Spleen (tissue), 11 donors: ENCODE data around the gene NANOS3. TPM values are rescaled to one million over a fixed set of nuclear protein-coding genes. Genes with fewer than 3 reads are reported as not detected.
A peak's percentile ranks its signal among the peaks of the same experiment; 100 is the strongest.

Source experiments
- DNase-seq: peaks from one replicate; pipeline ENCODE4 v3.0.0-alpha.2; 2020
- H3K27ac ChIP-seq, 8 donors: fragments of 200-600 bp; sonication (generic) in 7 of 8; 1 replicate in 4 of 8; 2 replicates in 4 of 8; pipeline versions ENCODE4 v1.5.0 to v1.8.0; 2016 to 2021; ENCODE audit warnings: inconsistent platforms in 4 of 8, mild to moderate bottlenecking in 4 of 8, moderate library complexity in 1 of 8
- H3K27me3 ChIP-seq, 7 donors: fragments of 200-600 bp; sonication (generic) in 6 of 7; replicated peaks in 1 of 7; 1 replicate in 4 of 7; 2 replicates in 3 of 7; pipeline versions ENCODE4 v1.5.0 to v1.8.0; 2016 to 2021; ENCODE audit warnings: inconsistent platforms in 3 of 7, mild to moderate bottlenecking in 1 of 7
- H3K36me3 ChIP-seq, 6 donors: fragments of 200-600 bp; sonication (generic) in 5 of 6; 1 replicate in 4 of 6; 2 replicates in 2 of 6; pipeline versions ENCODE4 v1.5.0 to v1.8.0; 2016 to 2021; ENCODE audit warnings: inconsistent platforms in 2 of 6
- H3K4me1 ChIP-seq, 6 donors: fragments of 200-600 bp; sonication (generic) in 5 of 6; 1 replicate in 3 of 6; 2 replicates in 3 of 6; pipeline versions ENCODE4 v1.5.0 to v1.8.0; 2016 to 2021; ENCODE audit warnings: inconsistent platforms in 3 of 6
- H3K4me3 ChIP-seq, 8 donors: fragments of 200-600 bp; sonication (generic) in 7 of 8; 1 replicate in 4 of 8; 2 replicates in 4 of 8; pipeline versions ENCODE4 v1.5.0 to v1.8.0; 2016 to 2021; ENCODE audit warnings: inconsistent platforms in 4 of 8, mild to moderate bottlenecking in 4 of 8, moderate library complexity in 2 of 8
- H3K9me3 ChIP-seq, 8 donors: fragments of 200-600 bp; sonication (generic) in 7 of 8; 1 replicate in 4 of 8; 2 replicates in 4 of 8; pipeline versions ENCODE4 v1.5.0 to v1.8.0; 2016 to 2021; ENCODE audit warnings: inconsistent platforms in 4 of 8
- POLR2A ChIP-seq, 3 donors: fragments of 450-650 bp; IDR thresholded peaks; one replicate each; pipeline ENCODE4 v1.5.1; 2017; ENCODE audit warnings: antibody characterized with exemption in 3 of 3, mild to moderate bottlenecking in 1 of 3
- POLR2AphosphoS5 ChIP-seq, 3 donors: sonication (generic); formaldehyde crosslinking; IDR thresholded peaks; one replicate each; pipeline ENCODE4 v1.5.1; 2017; ENCODE audit warnings: antibody characterized with exemption in 3 of 3
- WGBS, 5 donors: extraction: QIAGEN DNeasy Blood & Tissue Kit in 3 of 5; methylation state at CpG; one replicate each; pipeline versions ENCODE4 v1.1.5 to v1.1.7; 2013 to 2018; 5-methylcytosine and 5-hydroxymethylcytosine counted together
- intact Hi-C: fragments of 100-400 bp; cut with DNase I; formaldehyde crosslinking; loops from one replicate; pipeline ENCODE4 v1.15.0; 2023; ENCODE audit warnings: low total_unique reads
- polyA plus RNA-seq, 3 donors: library from polyadenylated mRNA; stranded (reverse); fragments of 200-250 nt; gene quantifications; one replicate each; pipeline ENCODE4 v1.2.1, GENCODE V29; 2013
- total RNA-seq, 7 donors: library from RNA; depleted of rRNA in 3 of 7; stranded (reverse); fragments of >200 nt in 3 of 7; fragmentation: NEBNext Ultra II Directional in 4 of 7; extraction: Animal tissue kit (Norgen Biotek cat#: 25700) in 4 of 7; gene quantifications; one replicate each; pipeline versions ENCODE4 v1.1.0 to v1.2.1, GENCODE V29; 2016 to 2021
- TF ChIP-seq, protein P1 (sequence below), 11 experiments: fragments of 200-600 bp in 7 of 11; fragments of 450-650 bp in 4 of 11; sonication (generic) in 4 of 11; IDR thresholded peaks in 8 of 11; conservative IDR thresholded peaks in 3 of 11; 1 replicate in 7 of 11; 2 replicates in 4 of 11; pipeline versions ENCODE4 v1.4.0 to v1.8.0; 2016 to 2021; ENCODE audit warnings: antibody characterized with exemption in 11 of 11, inconsistent platforms in 4 of 11, mild to moderate bottlenecking in 1 of 11
- donor health status: healthy with polysubstance abuse.
- donor health status: DM: no; HTN: no; CAD: no; lungs with moderate emphysema.
- donor health status: DM: no; HTN: no; CAD: no.
- donor health status: Bipolar disorder and iron deficiency.
- donor health status: healthy.
- donor health status: DM: no; HTN: no; CAD: no.
- donor health status: DM: yes; HTN: yes; CAD: no.

NANOS3 gene
- total and polyA plus RNA-seq, 10 donors, result 0.42 to 0.99 (median 0.52) TPM; not detected in 7

DNA sequence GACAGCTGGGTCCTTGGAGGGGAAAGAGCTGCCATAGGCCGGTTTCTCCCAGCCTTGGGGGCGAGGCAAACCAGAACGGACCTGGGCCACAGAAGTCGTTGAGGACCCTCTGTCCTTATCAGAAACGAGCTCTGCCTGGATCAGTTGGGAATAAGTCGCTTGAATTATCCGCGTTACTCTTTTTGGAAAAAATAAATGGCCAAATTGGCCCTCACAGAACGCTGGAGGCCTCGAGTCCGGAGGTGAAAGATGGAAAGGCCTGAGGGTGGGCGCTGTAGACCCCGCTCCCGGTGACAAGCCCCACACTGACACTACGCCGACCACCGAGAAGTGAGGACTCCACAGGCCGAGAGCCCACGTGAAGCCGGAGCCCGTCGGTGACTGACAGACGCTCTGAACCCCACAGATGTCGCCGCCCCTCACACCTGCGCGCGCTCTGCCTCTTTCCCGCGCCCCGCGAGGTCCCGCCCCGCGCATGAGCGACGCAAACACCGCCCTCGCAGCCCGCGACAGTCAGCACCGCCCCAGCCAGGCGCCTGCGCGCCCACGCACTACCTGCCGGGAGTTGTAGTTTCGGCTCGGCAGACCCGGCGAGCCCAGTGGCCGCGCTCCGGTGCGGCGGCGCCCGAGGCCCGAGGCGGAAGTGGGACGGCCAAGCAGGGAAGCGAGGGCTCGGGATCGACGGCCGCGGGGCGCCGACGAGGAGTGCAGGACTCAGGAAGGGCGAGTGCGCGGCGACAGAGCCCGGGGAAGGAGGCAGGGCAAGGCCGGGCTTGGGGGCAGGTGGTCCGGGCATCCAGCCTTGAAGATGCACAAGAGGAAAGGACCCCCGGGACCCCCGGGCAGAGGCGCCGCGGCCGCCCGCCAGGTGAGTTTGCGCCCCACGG is 28.9 kb downstream of the NANOS3 start, which contains the start of the genes BRME1 and CC2D1A:
BRME1 (minus strand) TSS at position 484 of the 887 bp plus-strand sequence. CDS start 1,225 bp downstream, outside the sequence.
CC2D1A (plus strand) TSS at position 568 of the 887 bp plus-strand sequence; CDS start at position 809, 241 bp downstream.
- WGBS, 5 donors, result 8 to 13% (median 9%) methylated on average over 51 to 86 of the region's 86 CpGs
- TF ChIP-seq POLR2A (IDR thresholded peaks at IDR 0.05), result no peak
- peak; percentile 90 to 93 (median 91) for TF ChIP-seq POLR2AphosphoS5 (IDR thresholded peaks at IDR 0.05)
- TF ChIP-seq, protein P1, sequence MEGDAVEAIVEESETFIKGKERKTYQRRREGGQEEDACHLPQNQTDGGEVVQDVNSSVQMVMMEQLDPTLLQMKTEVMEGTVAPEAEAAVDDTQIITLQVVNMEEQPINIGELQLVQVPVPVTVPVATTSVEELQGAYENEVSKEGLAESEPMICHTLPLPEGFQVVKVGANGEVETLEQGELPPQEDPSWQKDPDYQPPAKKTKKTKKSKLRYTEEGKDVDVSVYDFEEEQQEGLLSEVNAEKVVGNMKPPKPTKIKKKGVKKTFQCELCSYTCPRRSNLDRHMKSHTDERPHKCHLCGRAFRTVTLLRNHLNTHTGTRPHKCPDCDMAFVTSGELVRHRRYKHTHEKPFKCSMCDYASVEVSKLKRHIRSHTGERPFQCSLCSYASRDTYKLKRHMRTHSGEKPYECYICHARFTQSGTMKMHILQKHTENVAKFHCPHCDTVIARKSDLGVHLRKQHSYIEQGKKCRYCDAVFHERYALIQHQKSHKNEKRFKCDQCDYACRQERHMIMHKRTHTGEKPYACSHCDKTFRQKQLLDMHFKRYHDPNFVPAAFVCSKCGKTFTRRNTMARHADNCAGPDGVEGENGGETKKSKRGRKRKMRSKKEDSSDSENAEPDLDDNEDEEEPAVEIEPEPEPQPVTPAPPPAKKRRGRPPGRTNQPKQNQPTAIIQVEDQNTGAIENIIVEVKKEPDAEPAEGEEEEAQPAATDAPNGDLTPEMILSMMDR (IDR thresholded peaks at IDR 0.05 in 8 of 11, conservative IDR thresholded peaks at IDR 0.05 in 3 of 11), result peak in 2 of 11 experiments; percentile 5 to 41
- intact Hi-C loops, result no loop called here
- Histone ChIP-seq H3K27me3 (no peaks in the 10 kb centered on the region), H3K36me3 (peaks cover 0 to 19% (median 2%) of the 10 kb centered on the region in 6 donors), H3K4me1 (peaks cover 6 to 46% (median 20%) of the 10 kb centered on the region in 6 donors), H3K27ac (peak within 1 kb of the TSS; percentile 61 to 90 (median 82)), H3K4me3 (peak within 1 kb of the TSS; percentile 67 to 90 (median 82)), H3K9me3 (no peaks in the 10 kb centered on the region)
- DNase-seq, result peak; percentile 99

DNA sequence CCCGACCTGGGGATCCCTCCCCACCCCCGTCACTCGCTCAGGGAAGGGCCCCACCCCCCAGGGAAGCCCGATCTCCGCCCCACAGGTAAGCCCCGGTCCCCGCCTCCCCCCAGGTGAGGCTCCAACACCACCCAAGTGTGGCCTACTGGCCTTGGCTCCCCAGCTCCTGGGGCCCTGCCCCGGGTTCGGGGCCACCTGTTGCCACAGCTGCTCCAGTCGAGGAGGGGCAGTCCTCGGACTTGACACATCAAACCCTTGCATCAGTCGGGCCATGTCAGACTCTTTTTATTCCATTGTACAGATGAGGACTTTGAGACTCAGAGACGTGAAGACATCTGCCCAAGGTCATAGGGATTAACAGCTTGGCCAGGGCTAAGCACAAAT is 29.6 kb downstream of the NANOS3 start:
- H3K27ac ChIP-seq, result peak overlapping the region; percentile 61 to 90 (median 82)
- H3K9me3 ChIP-seq, result no peaks in the 10 kb centered on the region
- peaks cover 6 to 46% (median 20%) of the 10 kb centered on the region in 6 donors for H3K4me1 ChIP-seq
- peak overlapping the region; percentile 67 to 90 (median 82) for H3K4me3 ChIP-seq
- no peak for TF ChIP-seq POLR2AphosphoS5 (IDR thresholded peaks at IDR 0.05)
- TF ChIP-seq, protein P1 (IDR thresholded peaks at IDR 0.05 in 8 of 11, conservative IDR thresholded peaks at IDR 0.05 in 3 of 11), result peak in 1 of 11 experiments; percentile 9
- DNase-seq, result no peak
- 2 to 6% (median 4%) methylated on average over 6 to 13 of the region's 13 CpGs for WGBS, 5 donors
- intact Hi-C loops, result no loop called here
- no peaks in the 10 kb centered on the region for H3K27me3 ChIP-seq
- peaks cover 0 to 25% (median 7%) of the 10 kb centered on the region in 6 donors for H3K36me3 ChIP-seq

DNA sequence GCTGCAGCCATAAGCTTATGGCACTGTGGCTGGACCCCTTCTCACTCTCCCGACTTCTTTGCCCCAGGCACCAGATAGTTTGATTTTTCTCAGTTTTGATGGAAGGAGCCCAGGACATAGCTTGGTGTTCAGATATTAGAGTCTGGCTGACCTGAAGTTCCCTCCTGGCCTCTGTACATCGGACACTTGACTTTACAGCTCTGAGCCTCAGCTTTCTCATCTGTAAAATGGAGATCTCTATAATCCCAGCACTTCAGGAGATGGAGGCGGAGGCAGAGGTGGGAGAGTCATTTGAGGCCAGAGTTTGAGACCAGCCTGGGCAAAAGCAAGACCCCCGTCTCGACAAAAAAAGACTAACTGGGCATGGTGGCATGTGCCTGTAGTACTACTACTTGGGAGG is 30.0 kb downstream of the NANOS3 start:
- TF ChIP-seq, protein P1 (IDR thresholded peaks at IDR 0.05 in 8 of 11, conservative IDR thresholded peaks at IDR 0.05 in 3 of 11), result no peak
- TF ChIP-seq POLR2AphosphoS5 (IDR thresholded peaks at IDR 0.05) (no peak), POLR2A (IDR thresholded peaks at IDR 0.05) (no peak)
- H3K27ac ChIP-seq, result peak overlapping the region in 4 of 8 donors; percentile 83 to 90 (median 84)

DNA sequence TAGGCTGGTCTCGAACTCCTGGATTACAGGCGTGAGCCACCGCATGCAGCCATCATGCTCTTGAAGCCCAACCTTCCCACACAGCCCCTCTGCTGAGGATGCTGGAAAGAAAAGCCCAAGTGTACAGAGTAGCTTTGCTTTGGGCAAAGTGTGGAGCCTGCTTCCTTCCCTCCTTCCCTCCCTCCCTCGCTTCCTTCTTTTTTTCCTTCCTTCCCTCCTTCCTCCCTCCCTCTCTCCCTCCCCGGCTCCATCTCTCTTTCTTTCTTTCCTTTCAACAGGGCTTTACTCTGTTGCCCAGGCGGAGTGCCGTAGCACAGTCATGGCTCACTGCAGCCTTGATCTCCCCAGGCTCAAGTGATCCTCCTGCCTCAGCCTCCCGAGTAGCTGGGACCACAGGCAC is 31.7 kb downstream of the NANOS3 start:
- no peak overlapping the region for H3K27ac ChIP-seq
- H3K4me3 ChIP-seq, result no peak overlapping the region
- no peaks in the 10 kb centered on the region for H3K27me3 ChIP-seq
- peaks cover 6 to 38% (median 20%) of the 10 kb centered on the region in 6 donors for H3K4me1 ChIP-seq
- WGBS, 5 donors, result 89 to 94% (median 93%) methylated on average over 8 of the region's 8 CpGs
- peaks cover 3 to 47% (median 24%) of the 10 kb centered on the region in 6 donors for H3K36me3 ChIP-seq
- intact Hi-C loops, result no loop called here
- no peak for DNase-seq
- TF ChIP-seq, protein P1 (IDR thresholded peaks at IDR 0.05 in 8 of 11, conservative IDR thresholded peaks at IDR 0.05 in 3 of 11), result no peak
- TF ChIP-seq POLR2A (IDR thresholded peaks at IDR 0.05) (no peak), POLR2AphosphoS5 (IDR thresholded peaks at IDR 0.05) (no peak)
- no peaks in the 10 kb centered on the region for H3K9me3 ChIP-seq

More for the DNA sequence above, 30.0 kb downstream of the NANOS3 start:
- Histone ChIP-seq H3K4me1 (peaks cover 6 to 46% (median 20%) of the 10 kb centered on the region in 6 donors), H3K9me3 (no peaks in the 10 kb centered on the region), H3K36me3 (peaks cover 0 to 29% (median 7%) of the 10 kb centered on the region in 6 donors), H3K4me3 (peak overlapping the region in 7 of 8 donors; percentile 67 to 90 (median 83)), H3K27me3 (no peaks in the 10 kb centered on the region)
- WGBS, 5 donors, result 93 to 98% (median 95%) methylated on average over 5 of the region's 5 CpGs
- no peak for DNase-seq
- intact Hi-C loops, result no loop called here
